H9 (cell line): ENCODE measurements around the gene TBC1D22A. TPM values are rescaled to one million over a fixed set of nuclear protein-coding genes. Genes with fewer than 3 reads are reported as not detected.
"Not testable (repeated sequence)": the region's sequence is repeated elsewhere in the genome, so short reads cannot be mapped to it uniquely, and the experiment has no call there.

Source experiments
- DNase-seq: peaks from one replicate; pipeline ENCODE4 v3.0.0-alpha.2; 2017
- H2AFZ ChIP-seq: one replicate; pipeline ENCODE4 v1.6.1; 2013; ENCODE audit warnings: mild to moderate bottlenecking, low read length, control low read depth, moderate library complexity
- H2AK5ac ChIP-seq: 2 replicates; pipeline ENCODE4 v1.6.1; 2013; ENCODE audit warnings: low read length, control low read depth, mixed read lengths; ENCODE audit not compliant: insufficient read length
- H2BK120ac ChIP-seq: one replicate; pipeline ENCODE4 v1.6.1; 2013; ENCODE audit warnings: low read depth, mild to moderate bottlenecking, low read length, control low read depth, inconsistent platforms; ENCODE audit not compliant: poor library complexity, severe bottlenecking
- H2BK12ac ChIP-seq: 2 replicates; pipeline ENCODE4 v1.6.1; 2013; ENCODE audit warnings: low read length, control low read depth, mixed read lengths, low read depth; ENCODE audit not compliant: insufficient read length
- H2BK15ac ChIP-seq: 2 replicates; pipeline ENCODE4 v1.6.1; 2013; ENCODE audit warnings: low read depth, low read length, control low read depth
- H2BK20ac ChIP-seq: one replicate; pipeline ENCODE4 v1.6.1; 2013; ENCODE audit warnings: low read depth, mild to moderate bottlenecking, low read length, control low read depth, inconsistent platforms; ENCODE audit not compliant: poor library complexity, severe bottlenecking
- H2BK5ac ChIP-seq: 2 replicates; pipeline ENCODE4 v1.6.1; 2013; ENCODE audit warnings: low read length, control low read depth, mixed read lengths; ENCODE audit not compliant: insufficient read length
- H3K14ac ChIP-seq: 2 replicates; pipeline ENCODE4 v1.6.1; 2013; ENCODE audit warnings: low read length, control low read depth; ENCODE audit not compliant: insufficient read depth
- H3K18ac ChIP-seq: 2 replicates; pipeline ENCODE4 v1.6.1; 2013; ENCODE audit warnings: low read depth, mild to moderate bottlenecking, mixed read lengths, low read length, control low read depth; ENCODE audit not compliant: insufficient read length
- H3K23ac ChIP-seq: 2 replicates; pipeline ENCODE4 v1.6.1; 2013; ENCODE audit warnings: low read length, control low read depth, mixed read lengths, low read depth; ENCODE audit not compliant: insufficient read length
- H3K23me2 ChIP-seq: 2 replicates; pipeline ENCODE4 v1.6.1; 2013; ENCODE audit warnings: low read depth, mild to moderate bottlenecking, mixed read lengths, low read length, control low read depth; ENCODE audit not compliant: insufficient read length, poor library complexity, severe bottlenecking
- H3K27ac ChIP-seq: 2 replicates; pipeline ENCODE4 v1.5.1; 2013; ENCODE audit warnings: low read length, control low read depth, mixed read lengths, low read depth; ENCODE audit not compliant: insufficient read length
- H3K27me3 ChIP-seq: 2 replicates; pipeline ENCODE4 v1.6.1; 2013; ENCODE audit warnings: low read length, control low read depth, inconsistent platforms; ENCODE audit not compliant: insufficient read depth
- H3K4ac ChIP-seq: 2 replicates; pipeline ENCODE4 v1.6.1; 2013; ENCODE audit warnings: low read depth, mild to moderate bottlenecking, control low read depth, inconsistent platforms, low read length, moderate library complexity
- H3K4me1 ChIP-seq: 2 replicates; pipeline ENCODE4 v1.6.1; 2013; ENCODE audit warnings: low read length, control low read depth, inconsistent platforms; ENCODE audit not compliant: insufficient read depth
- H3K4me2 ChIP-seq: 2 replicates; pipeline ENCODE4 v1.6.1; 2013; ENCODE audit warnings: low read length, control low read depth, mixed read lengths; ENCODE audit not compliant: insufficient read length, insufficient read depth
- H3K56ac ChIP-seq: 2 replicates; pipeline ENCODE4 v1.6.1; 2013; ENCODE audit warnings: low read depth, mild to moderate bottlenecking, mixed read lengths, low read length, control low read depth; ENCODE audit not compliant: insufficient read length
- H3K79me1 ChIP-seq: 2 replicates; pipeline ENCODE4 v1.6.1; 2013; ENCODE audit warnings: low read depth, mild to moderate bottlenecking, moderate library complexity, low read length, control low read depth, inconsistent platforms; ENCODE audit not compliant: insufficient read depth, poor library complexity, severe bottlenecking
- H3K79me2 ChIP-seq: 2 replicates; pipeline ENCODE4 v1.6.1; 2013; ENCODE audit warnings: low read length, control low read depth, inconsistent platforms; ENCODE audit not compliant: insufficient read depth
- H3K9ac ChIP-seq: 2 replicates; pipeline ENCODE4 v1.6.1; 2013; ENCODE audit warnings: low read length, control low read depth, mixed read lengths; ENCODE audit not compliant: insufficient read length; ENCODE audit errors: extremely low read depth
- H3K9me3 ChIP-seq: one replicate; pipeline ENCODE4 v1.6.1; 2013; ENCODE audit warnings: low read depth, low read length, inconsistent platforms; ENCODE audit not compliant: control insufficient read depth
- H3T11ph ChIP-seq: one replicate; pipeline ENCODE4 v1.6.1; 2013; ENCODE audit warnings: mild to moderate bottlenecking, low read length, control low read depth, inconsistent platforms
- H4K20me1 ChIP-seq: one replicate; pipeline ENCODE4 v1.6.1; 2013; ENCODE audit not compliant: control insufficient read depth, insufficient read length, insufficient read depth
- H4K5ac ChIP-seq: 2 replicates; pipeline ENCODE4 v1.6.1; 2013; ENCODE audit warnings: low read depth, mild to moderate bottlenecking, mixed read lengths, low read length, control low read depth; ENCODE audit not compliant: insufficient read length
- H4K8ac ChIP-seq: replicated peaks from 2 replicates; pipeline ENCODE4 v1.6.1; 2013; ENCODE audit warnings: low read length, control low read depth, mixed read lengths, low read depth; ENCODE audit not compliant: insufficient read length
- H4K91ac ChIP-seq: 2 replicates; pipeline ENCODE4 v1.6.1; 2013; ENCODE audit warnings: low read depth, mild to moderate bottlenecking, moderate library complexity, mixed read lengths, low read length, control low read depth; ENCODE audit not compliant: insufficient read length
- H3K27ac Mint-ChIP-seq, 3 experiments: 2 replicates in 2 of 3; 3 replicates in 1 of 3; pipeline ENCODE4 v1.8.0; 2020 to 2021; ENCODE audit warnings: mixed read lengths in 3 of 3, mild to moderate bottlenecking in 1 of 3, moderate library complexity in 1 of 3
- H3K27me3 Mint-ChIP-seq: 2 replicates; pipeline ENCODE4 v1.8.0; 2021; ENCODE audit warnings: low read depth, mild to moderate bottlenecking, moderate library complexity, mixed read lengths
- H3K36me3 Mint-ChIP-seq, 3 experiments: 2 replicates in 2 of 3; 3 replicates in 1 of 3; pipeline ENCODE4 v1.8.0; 2020 to 2021; ENCODE audit warnings: low read depth in 3 of 3, mixed read lengths in 3 of 3; ENCODE audit not compliant: insufficient read depth in 1 of 3
- H3K4me1 Mint-ChIP-seq, 2 experiments: 2 replicates each; pipeline ENCODE4 v1.8.0; 2020; ENCODE audit warnings: mixed read lengths in 2 of 2
- H3K4me3 Mint-ChIP-seq, 2 experiments: 2 replicates in 1 of 2; 3 replicates in 1 of 2; pipeline ENCODE4 v1.8.0; 2020 to 2021; ENCODE audit warnings: mild to moderate bottlenecking in 2 of 2, mixed read lengths in 2 of 2, moderate library complexity in 1 of 2
- H3K9me3 Mint-ChIP-seq, 2 experiments: 2 replicates in 1 of 2; 3 replicates in 1 of 2; pipeline ENCODE4 v1.8.0; 2020; ENCODE audit warnings: mild to moderate bottlenecking in 2 of 2, mixed read lengths in 2 of 2, moderate library complexity in 1 of 2
- CTCF ChIP-seq: fragments of 200-600 bp; sonication (generic); conservative IDR thresholded peaks from 3 replicates; pipeline ENCODE4 v1.8.0; 2021; ENCODE audit warnings: antibody characterized with exemption, mild to moderate bottlenecking
- WGBS: extraction: QIAGEN DNeasy Blood & Tissue Kit; methylation state at CpG from one replicate; pipeline ENCODE4 v1.1.7; 2013; ENCODE audit warnings: missing lambda C conversion rate, low lambda C conversion rate, mixed read lengths; ENCODE audit not compliant: insufficient read length; ENCODE audit errors: extremely low coverage; 5-methylcytosine and 5-hydroxymethylcytosine counted together
- total RNA-seq: library from RNA; stranded (reverse); gene quantifications from 2 replicates; pipeline ENCODE4 v1.2.1, GENCODE V29; 2021

The TBC1D22A gene
- total RNA-seq, 1 experiment from 2014 or later: 20.8 TPM

GRCh38 chr22:47167056-47167455 is 404.6 kb downstream of the TBC1D22A start:
- Histone ChIP-seq H2BK5ac (no peak overlapping the region), H3K4me1 (no peaks in the 10 kb centered on the region), H2BK12ac (no peak overlapping the region), H3K23me2 (peaks cover 3% of the 10 kb centered on the region), H3K9ac (no peak overlapping the region), H3K27ac (no peak overlapping the region), H3K4ac (no peak overlapping the region), H3T11ph (no peak overlapping the region), H4K8ac (no peak overlapping the region), H3K79me2 (no peaks in the 10 kb centered on the region), H3K14ac (no peak overlapping the region), H4K5ac (no peak overlapping the region), H4K91ac (no peak overlapping the region), H3K9me3 (peaks cover 9% of the 10 kb centered on the region), H3K56ac (no peak overlapping the region), H3K79me1 (no peaks in the 10 kb centered on the region), H2AK5ac (no peak overlapping the region), H3K18ac (no peak overlapping the region), H3K23ac (no peak overlapping the region), H2BK20ac (no peak overlapping the region), H2AFZ (no peak overlapping the region), H2BK120ac (no peak overlapping the region), H3K4me2 (no peak overlapping the region), H3K27me3 (no peaks in the 10 kb centered on the region), H4K20me1 (peaks cover 5% of the 10 kb centered on the region), H2BK15ac (no peak overlapping the region)
- TF ChIP-seq CTCF: no peak
- DNase-seq: peak; percentile 8
- WGBS: no CpG with 5 or more reads among the region's 10 CpGs
- H3K27me3 Mint-ChIP-seq: peaks cover 2% of the 10 kb centered on the region
- no peak overlapping the region for H3K27ac Mint-ChIP-seq
- H3K4me1 Mint-ChIP-seq: no peaks in the 10 kb centered on the region
- H3K36me3 Mint-ChIP-seq: peaks cover 9 to 12% (median 12%) of the 10 kb centered on the region in 3 experiments; a peak in 6 of 7 replicates
- peaks cover 6 to 10% of the 10 kb centered on the region in 2 experiments for H3K9me3 Mint-ChIP-seq
- H3K4me3 Mint-ChIP-seq: no peak overlapping the region

- H3K23ac ChIP-seq, H3K14ac ChIP-seq, H3K56ac ChIP-seq, H3T11ph ChIP-seq, H3K79me1 ChIP-seq, H3K27me3 ChIP-seq, H3K27ac Mint-ChIP-seq, H3K9me3 ChIP-seq, H3K9ac ChIP-seq, H3K9me3 Mint-ChIP-seq, H3K4me2 ChIP-seq, H4K91ac ChIP-seq, H3K4me1 Mint-ChIP-seq, H3K79me2 ChIP-seq, H2BK5ac ChIP-seq, H3K27ac ChIP-seq, H2BK20ac ChIP-seq, H3K27me3 Mint-ChIP-seq, H3K4me1 ChIP-seq, H2BK15ac ChIP-seq, H2AFZ ChIP-seq, H3K23me2 ChIP-seq, H3K4me3 Mint-ChIP-seq, H4K20me1 ChIP-seq, H4K8ac ChIP-seq, H3K4ac ChIP-seq, H2AK5ac ChIP-seq, H3K18ac ChIP-seq, H2BK12ac ChIP-seq, H2BK120ac ChIP-seq, H4K5ac ChIP-seq: not testable (repeated sequence)
- DNase-seq: peak; percentile 8
- H3K36me3 Mint-ChIP-seq: peaks cover 9 to 12% (median 12%) of the 10 kb centered on the region in 3 experiments; a peak in 6 of 7 replicates
- no CpG with 5 or more reads among the region's 6 CpGs for WGBS
These were observed 405.5 kb downstream of the TBC1D22A start for GRCh38 chr22:47167921-47168320.
